Epithelial cell of proximal tubule (primary cell): ENCODE measurements around the gene TM4SF20. TPM values are rescaled to one million over a fixed set of nuclear protein-coding genes. Genes with fewer than 3 reads are reported as not detected.
"Not testable (repeated sequence)": the region's sequence is repeated elsewhere in the genome, so short reads cannot be mapped to it uniquely, and the experiment has no call there.

Experiments
- DNase-seq: peaks from one replicate; pipeline ENCODE4 v3.0.0-alpha.2; 2011; ENCODE audit warnings: low read depth
- H3K4me3 ChIP-seq: 2 replicates; pipeline ENCODE4 v1.5.1; 2011; ENCODE audit warnings: low read depth, mild to moderate bottlenecking, low read length
- CTCF ChIP-seq: conservative IDR thresholded peaks from 2 replicates; pipeline ENCODE4 v1.5.1; 2012; ENCODE audit warnings: low read depth, mild to moderate bottlenecking, low read length
- total RNA-seq: library from RNA; depleted of rRNA; stranded (reverse); fragments of >200 nt; gene quantifications from 2 replicates; pipeline ENCODE4 v1.2.3, GENCODE V29; 2015

The TM4SF20 gene
- total RNA-seq, 1 donor from 2014 or later = not detected

GRCh38 chr2:227368574-227368973, 10.5 kb downstream of the TM4SF20 start:
- no peak for TF ChIP-seq CTCF
- no peak overlapping the region for H3K4me3 ChIP-seq
- no peak for DNase-seq

DNA sequence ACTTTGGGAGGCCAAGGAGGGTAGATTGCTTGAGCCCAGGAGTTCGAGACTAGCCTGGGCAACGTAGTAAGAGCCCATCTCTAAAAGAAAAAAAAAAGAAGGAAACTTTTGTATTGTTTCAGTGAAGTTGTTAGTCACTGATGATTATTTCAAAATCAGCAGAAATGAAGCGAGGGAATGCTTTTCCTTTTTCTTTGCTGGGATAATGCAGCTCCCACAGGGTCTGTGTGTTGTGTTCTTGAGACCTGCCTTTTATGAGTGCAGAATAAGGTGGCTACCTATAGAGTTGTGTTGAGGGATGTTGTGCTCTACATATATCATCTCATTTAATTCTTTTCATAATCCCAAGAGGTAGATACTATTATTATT, 11.7 kb downstream of the TM4SF20 start:
- no peak for TF ChIP-seq CTCF
- no peak overlapping the region for H3K4me3 ChIP-seq
- DNase-seq = no peak

DNA sequence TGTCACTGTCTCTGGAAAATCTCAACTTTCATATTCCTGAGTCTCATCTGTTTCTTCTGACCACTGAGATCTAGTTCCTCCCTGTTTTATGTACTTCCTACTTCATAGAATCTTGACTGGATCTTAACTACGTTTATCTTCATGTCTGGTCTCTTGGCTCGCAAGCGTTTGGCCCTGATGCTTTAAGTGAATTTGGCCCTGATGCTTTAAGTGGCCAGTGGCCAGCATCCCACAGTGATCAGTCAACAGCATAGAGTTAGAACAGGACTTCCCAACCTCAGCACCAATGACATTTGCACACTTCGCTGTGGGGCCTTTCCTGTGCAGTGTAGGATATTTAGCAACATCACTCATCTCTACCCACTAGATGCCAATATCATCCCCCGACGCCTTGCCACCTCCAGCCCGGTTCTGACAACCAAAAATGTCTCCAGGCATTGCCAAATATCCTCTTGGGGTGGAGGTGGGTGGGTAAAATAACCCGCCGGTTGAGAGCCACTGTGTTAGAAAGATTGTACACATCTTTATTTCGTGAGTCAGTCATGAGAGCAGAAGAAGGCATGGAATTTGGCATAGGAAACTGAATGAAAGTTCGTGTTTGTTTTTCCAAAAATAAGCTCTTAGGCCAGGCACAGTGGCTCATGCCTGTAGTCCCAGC, 12.2 kb downstream of the TM4SF20 start:
- no peak for DNase-seq
- no peak overlapping the region for H3K4me3 ChIP-seq
- TF ChIP-seq CTCF = no peak

DNA sequence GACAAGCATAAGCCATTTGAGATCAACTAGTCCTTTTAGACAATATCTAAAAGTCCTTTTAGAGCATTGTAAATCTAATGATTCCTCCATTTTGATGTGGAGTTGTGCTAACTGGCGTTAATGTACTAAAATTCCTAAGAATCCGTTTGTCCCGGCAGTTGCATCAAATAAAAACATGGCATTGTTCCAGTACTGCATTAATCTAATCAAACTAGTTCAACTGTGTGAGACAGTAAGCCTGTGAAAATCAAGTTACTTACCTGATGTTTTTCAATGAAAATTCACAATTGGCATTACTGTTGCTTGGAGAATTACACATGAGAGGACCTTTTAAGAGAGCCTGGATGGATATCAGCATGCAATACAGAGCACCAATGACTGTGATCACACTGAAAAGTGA, 13.3 kb downstream of the TM4SF20 start:
- DNase-seq = no peak
- TF ChIP-seq CTCF = no peak
- H3K4me3 ChIP-seq = no peak overlapping the region

DNA sequence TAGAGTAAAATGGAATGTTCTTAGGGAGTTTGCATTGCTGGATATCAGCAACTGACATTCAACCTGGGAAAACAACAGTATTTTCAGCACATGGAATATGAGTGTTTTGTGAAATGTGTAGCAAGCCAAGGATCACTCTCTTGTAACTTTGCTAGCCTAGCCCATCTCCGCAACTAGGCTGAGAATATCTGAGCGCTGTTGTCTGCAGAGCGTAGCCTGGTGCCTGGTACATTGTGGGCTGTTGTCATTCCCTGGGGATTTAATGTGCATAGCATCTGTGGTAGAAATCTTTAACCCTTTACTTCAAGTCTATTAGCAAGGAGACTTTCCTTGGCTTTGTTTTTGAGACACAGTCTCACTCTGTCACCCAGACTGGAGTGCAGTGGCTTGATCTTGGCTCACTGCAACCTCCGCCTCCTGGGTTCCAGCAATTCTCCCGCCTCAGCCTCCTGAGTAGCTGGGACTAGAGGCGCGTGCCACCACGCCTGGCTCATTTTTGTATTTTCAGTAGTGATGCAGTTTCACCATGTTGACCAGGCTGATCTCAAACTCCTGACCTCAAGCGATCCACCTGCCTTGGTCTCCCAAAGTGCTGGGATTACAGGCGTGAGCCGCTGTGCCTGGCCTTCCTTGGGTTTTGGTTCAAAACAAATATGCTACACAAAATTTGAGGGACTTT, 14.4 kb downstream of the TM4SF20 start:
- not testable (repeated sequence) for DNase-seq, H3K4me3 ChIP-seq

GRCh38 chr2:227363756-227364155, 15.3 kb downstream of the TM4SF20 start:
- TF ChIP-seq CTCF = peak; percentile 44
- DNase-seq = no peak

DNA sequence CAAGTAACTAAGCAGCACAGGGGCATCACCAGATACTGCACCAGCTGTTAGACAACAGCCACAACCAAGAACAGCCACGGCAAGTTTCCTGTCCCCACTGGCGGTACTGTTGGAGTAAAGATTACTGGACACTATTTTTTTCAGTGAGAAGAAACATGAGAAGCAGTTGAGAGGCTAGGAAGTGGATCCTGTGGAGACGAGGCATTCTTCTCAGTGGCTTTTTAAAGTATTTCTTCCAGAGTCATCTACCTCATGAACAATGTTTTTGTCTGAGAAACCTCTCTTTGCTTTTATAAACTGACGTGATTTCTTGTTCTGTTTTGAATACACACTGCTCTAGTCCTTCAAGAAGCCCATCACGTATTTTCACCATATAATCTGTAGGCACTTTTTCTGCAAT, 18.8 kb downstream of the TM4SF20 start:
- no peak for DNase-seq
- no peak for TF ChIP-seq CTCF
- H3K4me3 ChIP-seq = no peak overlapping the region

More at GRCh38 chr2:227363756-227364155, 15.3 kb downstream of the TM4SF20 start:
- H3K4me3 ChIP-seq = no peak overlapping the region
